ENCODE results near the gene PPP1R3A.
"Not testable (repeated sequence)": the region's sequence is repeated elsewhere in the genome, so short reads cannot be mapped to it uniquely, and the experiment has no call there.

The PPP1R3A gene

GRCh38 chr7:113918946-113919345 lies at the start of gene PPP1R3A:
PPP1R3A (minus strand) TSS chr7:113919009; CDS start chr7:113918996, 13 bp downstream.
- no peak for DNase-seq (ENCODE audit: low spot score)

GRCh38 chr7:113963356-113963755 lies 44.5 kb upstream of the PPP1R3A start:
- DNase-seq (ENCODE audit: low spot score), result no peak

GRCh38 chr7:113959910-113960309 lies 41.1 kb upstream of the PPP1R3A start:
- DNase-seq (ENCODE audit: low spot score), result no peak

- no peak for DNase-seq (ENCODE audit: low spot score)
Measured at GRCh38 chr7:113955157-113955556, 36.3 kb upstream of the PPP1R3A start.

GRCh38 chr7:113953553-113953952 lies 34.7 kb upstream of the PPP1R3A start:
- no peak for DNase-seq (ENCODE audit: low spot score)

GRCh38 chr7:113945018-113945938 lies 26.5 kb upstream of the PPP1R3A start:
- DNase-seq (ENCODE audit: low spot score), result no peak

GRCh38 chr7:113936982-113937381 lies 18.2 kb upstream of the PPP1R3A start:
- no peak for DNase-seq (ENCODE audit: low spot score)

GRCh38 chr7:113936535-113936934 lies 17.7 kb upstream of the PPP1R3A start:
- no peak for DNase-seq (ENCODE audit: low spot score)

GRCh38 chr7:113929389-113929788 lies 10.6 kb upstream of the PPP1R3A start:
- not testable (repeated sequence) for DNase-seq (ENCODE audit: low spot score)

GRCh38 chr7:113928112-113928511 lies 9.3 kb upstream of the PPP1R3A start:
- no peak for DNase-seq (ENCODE audit: low spot score)

GRCh38 chr7:113922049-113922448 lies 3.2 kb upstream of the PPP1R3A start:
- no peak for DNase-seq (ENCODE audit: low spot score)

- no peak for DNase-seq (ENCODE audit: low spot score)
Measured at GRCh38 chr7:113921363-113921762, 2.6 kb upstream of the PPP1R3A start.

- DNase-seq (ENCODE audit: low spot score), result no peak
Measured at GRCh38 chr7:113917840-113918239, 969 bp downstream of the PPP1R3A start.

GRCh38 chr7:113915956-113916355 lies 2.9 kb downstream of the PPP1R3A start:
- DNase-seq (ENCODE audit: low spot score), result no peak

GRCh38 chr7:113912876-113913275 lies 5.9 kb downstream of the PPP1R3A start:
- DNase-seq (ENCODE audit: low spot score), result no peak

- no peak for DNase-seq (ENCODE audit: low spot score)
Measured at GRCh38 chr7:113907617-113908016, 11.2 kb downstream of the PPP1R3A start.

- no peak for DNase-seq (ENCODE audit: low spot score)
Measured at GRCh38 chr7:113904521-113904920, 14.3 kb downstream of the PPP1R3A start.

- DNase-seq (ENCODE audit: low spot score), result no peak
Measured at GRCh38 chr7:113892818-113893217, 26.0 kb downstream of the PPP1R3A start.

GRCh38 chr7:113891828-113892227 lies 27.0 kb downstream of the PPP1R3A start:
- no peak for DNase-seq (ENCODE audit: low spot score)

GRCh38 chr7:113891031-113891350 lies 27.8 kb downstream of the PPP1R3A start:
- DNase-seq (ENCODE audit: low spot score), result no peak

- no peak for DNase-seq (ENCODE audit: low spot score)
Measured at GRCh38 chr7:113890331-113891030, 28.3 kb downstream of the PPP1R3A start.

GRCh38 chr7:113883096-113883495 lies 35.7 kb downstream of the PPP1R3A start:
- no peak for DNase-seq (ENCODE audit: low spot score)

GRCh38 chr7:113880559-113880958 lies 38.2 kb downstream of the PPP1R3A start:
- no peak for DNase-seq (ENCODE audit: low spot score)

All from activated CD4-positive, alpha-beta T cell treated with anti-CD3 and anti-CD28 coated beads, Interleukin-2, Interleukin-4, amounts not matched to agents 100 ng/mL and 50 ng/mL, durations not matched to agents 16 hours and 8 hours (primary cell).